Measurements from ENCODE around the gene OR2T27.
"Not testable (repeated sequence)": the region's sequence is repeated elsewhere in the genome, so short reads cannot be mapped to it uniquely, and the experiment has no call there.

Gene OR2T27

DNA sequence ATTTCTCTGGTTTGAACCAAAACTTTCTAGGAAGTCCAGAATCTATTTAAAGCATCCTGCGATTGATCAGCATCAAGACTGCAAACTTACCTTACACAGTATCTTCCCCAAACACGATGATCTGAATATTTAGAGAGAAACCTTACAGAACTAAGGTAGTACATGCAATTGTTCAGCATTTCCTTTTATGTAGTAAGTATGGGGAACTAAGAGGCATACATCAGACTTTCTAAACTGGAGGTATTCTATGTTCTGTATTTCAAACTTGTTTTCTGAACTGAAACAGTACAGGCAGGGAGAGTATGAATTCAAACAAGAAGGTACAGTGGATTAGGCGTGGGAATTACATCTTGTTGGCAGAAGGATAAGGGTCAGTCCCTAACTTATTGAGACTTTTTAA is at the start of gene OR2T27:
Gene OR2T27 (minus strand): TSS at position 175 of the 400 bp plus-strand sequence. CDS start 4,644 bp downstream, outside the sequence.
- DNase-seq (ENCODE audit: low read depth in 3 of 3), result not testable (repeated sequence)

- no peak for DNase-seq (ENCODE audit: low read depth in 3 of 3)
These were observed 49.3 kb upstream of the OR2T27 start for GRCh38 chr1:248704606-248705005.

- no peak for DNase-seq (ENCODE audit: low read depth in 3 of 3)
These were observed 48.3 kb upstream of the OR2T27 start for GRCh38 chr1:248703674-248704073.

- no peak for DNase-seq (ENCODE audit: low read depth in 3 of 3)
These were observed 47.4 kb upstream of the OR2T27 start, which contains the start of gene OR14I1 for GRCh38 chr1:248702714-248703113. Gene OR14I1 (minus strand): TSS chr1:248702766.

DNA sequence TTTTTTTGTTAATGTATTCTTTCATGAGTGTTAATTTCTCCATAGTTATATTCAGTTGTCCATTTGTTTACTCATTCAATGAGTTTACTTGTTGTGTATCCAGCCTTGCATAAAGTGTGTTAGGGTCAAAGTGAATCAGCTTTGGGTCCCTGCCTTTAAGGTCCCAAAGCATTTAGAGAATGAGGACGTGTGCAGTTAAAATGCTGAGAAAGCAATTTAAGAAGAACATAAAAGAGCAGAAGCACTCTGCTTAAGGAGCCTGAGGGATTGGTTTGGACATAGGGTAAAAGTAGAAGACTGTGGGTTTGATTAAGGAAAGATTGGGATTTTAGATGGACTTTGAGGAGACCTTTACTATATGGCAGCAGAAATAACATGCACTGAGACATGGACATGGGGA is 43.8 kb upstream of the OR2T27 start:
- no peak for DNase-seq (ENCODE audit: low read depth in 3 of 3)

DNA sequence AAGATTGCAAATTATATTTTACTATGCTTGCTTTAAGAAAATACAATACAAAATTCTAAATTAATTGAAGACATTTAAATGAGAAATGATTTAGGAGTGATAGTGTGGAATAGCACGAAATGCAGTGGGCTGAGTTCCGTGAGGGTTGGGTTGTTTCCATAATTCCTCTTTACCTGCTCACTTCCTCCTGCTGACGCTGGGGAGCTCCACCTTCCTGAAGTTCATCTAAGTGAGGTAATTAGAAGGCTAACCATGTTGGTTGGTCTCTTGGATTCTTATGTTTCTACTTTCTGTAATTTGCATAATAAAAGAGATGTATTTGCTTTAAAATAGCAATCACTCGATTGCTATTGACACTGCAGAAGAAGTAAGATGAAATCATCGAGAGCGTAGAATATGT is 42.6 kb upstream of the OR2T27 start:
- no peak for DNase-seq (ENCODE audit: low read depth in 3 of 3)

DNA sequence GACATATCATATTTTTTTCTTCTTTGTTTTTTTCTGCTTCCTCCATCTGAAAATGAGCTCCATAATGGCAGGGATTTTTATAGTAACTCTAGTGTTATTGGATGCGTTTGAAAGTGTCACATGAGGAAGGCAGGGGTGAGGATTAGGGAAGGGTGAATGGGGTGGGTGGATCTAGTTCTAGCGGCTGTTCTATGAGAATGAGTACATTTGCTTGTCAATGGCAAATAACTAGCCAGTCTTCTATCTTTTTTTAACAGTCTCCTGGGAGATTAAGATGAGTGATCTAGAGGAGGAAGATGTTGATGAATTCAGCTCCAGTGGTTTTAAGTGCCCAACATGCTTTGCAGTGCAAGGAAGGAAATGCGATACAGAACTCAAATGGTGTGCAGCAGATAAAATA is 41.4 kb upstream of the OR2T27 start:
- no peak for DNase-seq (ENCODE audit: low read depth in 3 of 3)

- DNase-seq (ENCODE audit: low read depth in 3 of 3), result no peak
These were observed 40.9 kb upstream of the OR2T27 start for GRCh38 chr1:248696261-248696660.

GRCh38 chr1:248695451-248696132 is 40.3 kb upstream of the OR2T27 start:
- no peak for DNase-seq (ENCODE audit: low read depth in 3 of 3)

GRCh38 chr1:248691567-248692155 is 36.3 kb upstream of the OR2T27 start:
- no peak for DNase-seq (ENCODE audit: low read depth in 3 of 3)

GRCh38 chr1:248688527-248689298 is 33.4 kb upstream of the OR2T27 start:
- no peak for DNase-seq (ENCODE audit: low read depth in 3 of 3)

GRCh38 chr1:248686815-248687214 is 31.5 kb upstream of the OR2T27 start:
- DNase-seq (ENCODE audit: low read depth in 3 of 3), result no peak

DNA sequence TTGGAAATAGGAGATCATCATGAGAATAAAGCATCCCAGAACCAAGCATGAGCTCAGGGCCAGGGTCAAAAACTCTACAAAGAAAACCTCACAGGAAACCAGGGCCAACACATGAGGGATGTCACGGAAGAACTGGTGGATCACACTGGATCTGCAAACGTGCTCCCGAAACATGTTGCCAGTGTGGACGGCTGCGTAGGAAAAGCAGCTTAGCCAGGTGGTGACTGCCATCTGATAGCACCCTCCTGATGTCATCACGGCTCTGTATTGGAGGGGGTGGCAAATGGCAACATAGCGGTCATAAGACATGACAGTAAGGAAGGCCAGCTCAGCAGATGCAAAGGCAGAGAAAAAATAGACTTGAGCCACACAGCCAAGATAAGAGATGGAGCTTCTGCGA is 26.3 kb upstream of the OR2T27 start:
- no peak for DNase-seq (ENCODE audit: low read depth in 3 of 3)

- no peak for DNase-seq (ENCODE audit: low read depth in 3 of 3)
These were observed 14.7 kb upstream of the OR2T27 start for GRCh38 chr1:248670003-248670402.

DNA sequence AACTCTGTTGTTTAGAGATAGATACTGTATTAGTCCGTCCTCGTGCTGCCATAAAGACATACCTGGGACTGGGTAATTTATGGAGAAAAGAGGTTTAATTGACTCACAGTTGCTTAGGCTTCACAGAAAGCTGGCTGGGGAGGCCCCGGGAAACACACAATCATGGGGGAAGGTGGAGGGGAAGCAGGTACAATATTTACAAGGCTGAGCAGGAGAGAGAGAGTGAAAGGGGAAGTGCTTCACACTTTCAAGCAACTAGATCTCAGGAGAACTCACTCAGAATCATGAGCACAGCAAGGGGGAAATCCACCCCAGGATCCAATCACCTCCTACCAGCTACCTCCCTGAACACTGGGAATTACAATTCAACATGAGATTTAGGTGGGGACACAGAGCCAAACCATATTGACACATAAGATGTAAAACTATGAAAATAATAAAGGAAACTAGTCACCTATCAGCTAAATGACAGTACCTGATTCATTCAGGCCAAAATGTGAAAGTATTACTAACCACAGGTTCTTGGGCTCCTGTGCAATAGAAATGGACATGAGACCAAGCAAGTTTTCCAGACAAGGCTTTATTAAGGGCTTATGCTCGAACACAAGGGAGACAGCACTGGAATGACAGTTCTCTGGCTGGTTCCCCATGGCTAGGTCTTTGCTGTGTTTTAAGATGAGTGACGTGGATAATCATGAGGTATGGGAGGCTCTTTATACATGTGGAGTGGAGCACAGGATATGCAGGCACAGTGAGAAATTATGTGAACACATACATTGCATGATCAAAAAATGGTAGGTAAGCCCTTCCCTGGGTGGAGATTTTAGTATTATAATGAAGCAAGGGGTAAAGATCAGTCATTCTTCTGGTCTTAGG is 8.4 kb upstream of the OR2T27 start:
- not testable (repeated sequence) for DNase-seq (ENCODE audit: low read depth in 3 of 3)

DNA sequence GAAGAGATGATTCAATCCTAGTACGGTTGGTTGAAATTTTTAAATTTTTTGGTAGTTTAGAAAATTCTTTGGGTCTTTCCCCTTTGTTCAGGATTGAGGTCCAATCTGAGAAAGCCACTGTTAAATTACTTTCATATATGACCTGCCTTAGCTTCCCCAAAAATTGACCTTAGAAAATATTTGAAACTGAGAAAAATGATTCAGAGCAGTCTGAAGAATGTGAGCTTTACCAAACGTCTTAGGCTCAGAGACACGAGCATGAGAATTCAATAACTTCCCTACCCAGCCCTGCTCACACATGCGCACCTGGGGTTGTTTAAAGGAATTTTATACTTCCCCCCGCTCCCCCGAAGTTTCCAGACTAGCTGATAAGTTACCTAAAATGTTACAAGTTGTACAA is 1.5 kb upstream of the OR2T27 start:
- DNase-seq (ENCODE audit: low read depth in 3 of 3), result not testable (repeated sequence)

- DNase-seq (ENCODE audit: low read depth in 3 of 3), result not testable (repeated sequence)
These were observed 6.4 kb downstream of the OR2T27 start for GRCh38 chr1:248648770-248649536.

DNA sequence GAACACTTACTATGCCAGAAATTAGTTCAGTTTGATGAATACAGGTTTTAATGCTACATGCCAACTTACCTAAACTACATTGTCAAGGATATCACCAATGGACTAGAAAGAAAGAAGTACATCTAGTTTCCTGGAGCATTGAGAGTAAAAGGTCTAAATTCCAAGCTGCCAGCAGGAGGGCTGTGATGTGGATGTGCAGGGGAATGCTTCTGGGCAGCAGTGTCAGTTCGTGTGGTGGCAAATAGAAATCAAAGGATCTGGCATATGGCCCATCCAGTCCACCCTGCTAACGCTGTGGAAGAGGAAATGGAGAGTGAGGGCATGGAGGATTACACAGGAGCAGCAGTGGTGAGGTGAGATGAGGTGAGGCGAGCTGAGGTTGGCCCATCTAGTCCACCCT is 10.2 kb downstream of the OR2T27 start, which contains the start of gene OR2T35:
Gene OR2T35 (minus strand): TSS at position 101 of the 400 bp plus-strand sequence. CDS start 6,020 bp downstream, outside the sequence.
- not testable (repeated sequence) for DNase-seq (ENCODE audit: low read depth in 3 of 3)

DNA sequence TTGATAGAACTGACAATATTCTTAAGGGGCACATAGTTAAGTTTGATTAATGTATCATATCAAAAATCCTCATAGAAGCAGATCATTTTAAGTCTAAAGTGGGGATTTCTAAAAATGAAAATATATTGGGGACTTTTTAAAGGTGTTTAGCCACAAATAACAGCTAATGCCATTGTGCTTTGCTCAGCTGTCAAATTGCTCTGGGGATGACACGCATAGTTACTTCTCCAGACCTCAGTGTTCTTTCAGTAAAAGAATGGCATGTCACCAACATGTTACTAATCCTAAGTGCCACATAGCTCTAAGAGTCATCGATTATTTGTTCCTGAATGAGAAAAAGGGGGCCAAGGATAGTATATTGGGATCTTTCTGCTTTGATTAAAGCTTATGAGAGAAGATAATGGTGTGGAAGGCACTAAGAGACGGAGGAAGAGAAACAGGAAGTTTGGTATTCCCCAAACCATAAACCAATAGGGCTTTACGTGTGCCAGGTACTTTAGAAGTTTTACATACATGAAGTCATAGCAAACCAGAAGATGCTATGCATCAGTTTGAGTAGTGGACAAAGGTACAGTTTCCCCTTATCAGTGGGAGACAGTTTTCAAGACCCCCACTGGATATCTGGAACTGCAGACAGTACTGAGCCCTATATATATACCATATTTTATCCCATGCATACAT is 12.2 kb downstream of the OR2T27 start:
- DNase-seq (ENCODE audit: low read depth in 3 of 3), result not testable (repeated sequence)

GRCh38 chr1:248641583-248641982 is 13.7 kb downstream of the OR2T27 start:
- DNase-seq (ENCODE audit: low read depth in 3 of 3), result not testable (repeated sequence)

Measured in stimulated activated CD4-positive, alpha-beta T cell treated with anti-CD3 and anti-CD28 coated beads, TNF-alpha, amount 100 ng/mL, for 48 hours (primary cell).